ENCODE measurements around the gene ADA.
"Not testable (repeated sequence)": the region's sequence is repeated elsewhere in the genome, so short reads cannot be mapped to it uniquely, and the experiment has no call there.

ADA gene

DNA sequence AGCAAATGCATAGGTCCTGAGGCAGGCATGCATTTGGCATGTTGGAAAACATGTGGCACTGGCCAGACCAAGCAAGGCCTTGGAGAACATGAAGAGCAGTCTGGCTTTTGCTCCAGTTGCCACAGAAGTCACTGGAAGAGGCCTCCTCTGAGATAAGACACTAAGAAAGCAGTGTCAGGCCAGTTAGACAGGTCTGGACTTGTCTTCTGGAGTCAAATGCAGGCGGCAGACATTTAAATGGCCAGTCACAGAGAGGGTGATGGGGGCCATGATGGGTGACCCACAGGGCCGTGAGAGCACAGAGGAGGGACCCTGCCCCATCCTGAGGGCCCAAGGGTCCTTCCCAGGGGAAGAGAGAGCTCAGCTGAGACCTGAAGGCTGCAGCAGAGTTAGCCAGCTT is 26.7 kb upstream of the ADA start:
- no peak for DNase-seq

DNA sequence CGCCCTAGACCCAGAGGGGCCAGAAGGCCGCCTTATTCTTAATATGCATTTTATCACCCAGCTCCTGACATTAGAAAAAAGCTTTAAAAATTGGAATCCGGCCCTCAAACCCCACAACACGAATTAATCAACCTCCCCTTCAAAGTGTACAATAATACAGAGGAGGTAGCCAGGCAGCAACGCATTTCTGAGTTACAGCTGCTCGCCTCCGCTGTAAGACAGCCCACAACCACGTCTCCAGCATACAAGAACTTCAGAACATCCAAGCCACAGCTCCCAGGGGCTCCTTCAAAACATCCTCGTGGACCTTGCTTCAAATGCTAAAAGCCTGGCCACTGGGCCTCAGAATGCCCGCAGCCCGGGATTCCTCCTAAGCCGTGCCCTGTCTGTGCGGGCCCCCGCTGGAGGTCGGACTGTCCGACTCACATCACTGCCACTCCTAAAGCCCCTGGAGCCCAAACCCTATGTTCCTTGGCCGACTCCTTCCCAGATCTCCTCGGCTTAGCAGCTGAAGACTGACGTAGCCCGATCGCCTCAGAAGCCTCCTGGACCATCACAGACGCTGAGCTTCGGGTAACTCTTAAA is 20.9 kb upstream of the ADA start:
- not testable (repeated sequence) for DNase-seq

DNA sequence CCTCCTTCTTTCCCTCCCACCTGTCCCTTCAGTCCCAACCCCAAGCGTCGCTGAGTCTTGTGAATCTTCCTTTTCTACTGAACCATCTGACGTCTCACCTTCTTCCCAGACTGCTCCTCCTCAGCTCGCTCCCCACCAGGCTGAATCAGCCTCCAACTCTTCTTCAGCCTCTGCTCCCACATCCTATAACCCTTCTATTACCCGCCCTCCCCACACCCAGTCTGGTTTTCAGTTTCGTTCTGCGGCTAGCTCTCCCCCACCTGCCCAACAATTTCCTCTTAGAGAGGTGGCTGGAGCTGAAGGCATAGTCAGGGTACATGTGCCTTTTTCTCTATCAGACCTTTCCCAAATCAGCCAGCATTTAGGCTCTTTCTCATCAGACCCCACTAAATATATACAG is 20.0 kb upstream of the ADA start:
- not testable (repeated sequence) for DNase-seq

DNA sequence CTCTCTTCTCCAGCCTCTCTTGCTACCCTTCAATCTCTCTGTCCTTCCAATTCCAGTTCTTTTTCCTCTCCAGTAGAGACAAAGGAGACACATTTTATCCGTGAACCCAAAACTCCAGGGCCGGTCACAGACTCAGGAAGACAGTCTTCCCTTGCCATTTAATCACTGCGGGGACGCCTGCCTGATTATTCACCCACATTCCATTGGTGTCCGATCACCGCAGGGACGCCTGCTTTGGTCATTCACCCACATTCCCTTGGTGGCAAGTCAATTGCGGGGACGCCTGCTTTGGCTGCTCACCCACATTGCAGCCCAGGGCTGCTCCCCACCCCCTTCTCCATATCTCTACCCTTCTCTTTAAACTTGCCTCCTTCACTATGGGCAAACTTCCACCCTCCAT is 19.4 kb upstream of the ADA start:
- DNase-seq = not testable (repeated sequence)

DNA sequence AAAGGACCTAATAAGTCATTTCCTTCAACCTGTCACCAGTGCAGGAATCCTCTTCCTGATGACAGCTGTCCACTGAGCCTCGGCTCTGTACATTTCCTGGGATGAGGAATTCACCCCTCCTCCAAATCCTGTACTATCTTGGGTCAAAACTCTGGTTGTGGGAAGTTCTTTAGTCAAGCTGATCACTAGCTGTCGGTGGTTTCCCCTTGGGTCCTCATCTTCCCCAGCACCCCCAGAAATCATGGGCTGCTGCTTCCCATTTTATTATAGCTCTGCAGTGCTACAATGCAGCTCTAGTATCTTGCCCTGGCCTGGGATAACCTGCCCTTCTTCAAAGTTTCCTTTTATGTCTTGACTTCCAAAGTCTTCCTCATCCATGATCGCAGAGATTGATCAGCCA is 14.6 kb upstream of the ADA start:
- no peak for DNase-seq

DNA sequence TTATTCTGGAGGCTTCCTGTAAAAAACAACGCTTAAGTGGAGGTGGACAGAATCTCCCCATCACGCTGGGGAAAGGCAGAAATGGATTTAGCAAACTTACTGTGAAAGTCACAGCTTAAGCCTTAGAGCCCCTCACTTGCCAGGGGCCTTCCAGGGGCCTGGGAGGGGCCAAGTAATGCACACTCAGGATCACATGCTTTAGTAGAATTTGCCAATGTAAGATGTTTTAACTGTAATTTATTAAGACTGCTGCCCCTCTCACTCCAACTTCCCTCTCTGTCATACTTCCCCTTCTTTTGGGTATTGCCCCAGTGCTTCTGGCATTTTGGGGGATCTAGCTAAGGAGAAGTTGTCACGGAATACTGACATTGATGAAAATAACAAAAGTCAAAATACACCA is 12.6 kb upstream of the ADA start:
- no peak for DNase-seq

DNA sequence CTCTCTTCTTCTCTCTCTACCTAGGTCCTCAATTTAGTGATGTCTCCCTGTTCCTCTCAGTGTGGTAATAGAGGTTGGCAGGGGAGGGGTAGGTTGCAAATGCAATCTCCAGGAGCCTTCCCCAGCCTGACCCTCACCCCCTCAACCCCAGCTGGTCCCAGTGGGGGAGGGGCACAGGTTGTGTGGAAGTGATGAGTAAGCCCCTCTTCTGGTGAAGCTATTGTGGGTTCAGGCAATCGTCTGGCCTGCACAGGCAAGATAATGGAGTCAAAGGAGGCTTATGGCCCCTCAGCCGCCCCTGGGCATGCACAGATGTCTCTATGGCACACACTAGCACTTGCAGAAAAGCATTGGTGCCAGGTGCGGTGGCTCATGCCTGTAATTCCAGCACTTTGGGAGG is 10.8 kb upstream of the ADA start:
- no peak for DNase-seq

DNA sequence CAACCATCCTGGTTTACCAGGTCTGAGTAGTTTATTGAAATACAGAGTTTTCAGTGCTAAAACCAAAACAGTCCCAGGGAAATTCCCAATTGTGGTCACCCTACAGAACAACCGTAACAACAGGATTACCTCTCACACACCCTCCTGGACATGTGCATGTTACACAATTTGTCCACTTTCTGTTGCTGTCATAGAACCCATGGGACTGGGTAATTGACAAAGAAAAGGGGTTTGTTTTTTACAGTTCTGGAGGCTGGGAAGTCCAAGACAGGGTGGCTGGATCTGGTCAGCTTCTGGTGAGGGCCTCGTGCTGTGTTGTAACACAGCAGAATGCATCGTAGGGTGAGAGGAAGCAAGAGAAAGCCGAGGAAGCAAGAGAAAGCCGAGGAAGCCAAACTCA is 9.1 kb upstream of the ADA start:
- no peak for DNase-seq

DNA sequence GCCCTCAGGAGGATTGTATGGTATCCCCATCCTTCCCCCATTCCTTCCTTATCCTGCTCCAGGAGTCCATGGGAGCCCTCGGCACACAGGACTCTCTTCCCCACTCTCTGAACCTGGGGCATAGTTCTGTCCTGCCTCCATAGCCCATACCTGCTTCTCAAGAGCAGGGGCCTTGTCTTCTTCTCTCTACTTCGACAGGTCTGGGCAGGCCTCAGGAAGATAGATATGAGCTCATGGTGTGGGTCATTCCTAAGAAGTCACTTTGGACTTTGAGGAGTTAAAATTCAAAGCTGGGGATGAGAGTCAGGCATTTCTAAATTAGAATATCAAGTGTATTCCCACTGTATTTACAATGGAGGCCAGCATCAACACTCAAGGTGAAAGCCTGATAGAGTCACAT is 8.4 kb upstream of the ADA start:
- no peak for DNase-seq

DNA sequence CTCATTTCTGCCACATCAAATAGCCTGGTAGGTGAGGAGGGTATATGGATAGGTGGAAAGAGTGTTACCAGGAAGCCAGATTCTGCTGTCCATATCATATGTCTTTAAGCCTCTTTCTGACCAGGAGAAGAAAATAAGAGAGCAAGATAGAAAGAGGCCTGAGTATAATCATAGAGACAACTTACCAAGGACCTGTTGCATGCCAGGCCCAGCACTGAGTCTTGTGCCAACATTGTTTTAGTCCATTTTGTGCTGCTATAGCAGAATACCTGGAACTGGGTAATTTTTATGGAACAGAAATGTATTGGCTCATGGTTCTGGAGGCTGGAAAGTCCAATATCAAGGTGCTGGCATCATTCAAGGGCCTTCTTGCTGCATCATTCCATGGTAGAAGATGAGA is 7.3 kb upstream of the ADA start:
- no peak for DNase-seq

DNA sequence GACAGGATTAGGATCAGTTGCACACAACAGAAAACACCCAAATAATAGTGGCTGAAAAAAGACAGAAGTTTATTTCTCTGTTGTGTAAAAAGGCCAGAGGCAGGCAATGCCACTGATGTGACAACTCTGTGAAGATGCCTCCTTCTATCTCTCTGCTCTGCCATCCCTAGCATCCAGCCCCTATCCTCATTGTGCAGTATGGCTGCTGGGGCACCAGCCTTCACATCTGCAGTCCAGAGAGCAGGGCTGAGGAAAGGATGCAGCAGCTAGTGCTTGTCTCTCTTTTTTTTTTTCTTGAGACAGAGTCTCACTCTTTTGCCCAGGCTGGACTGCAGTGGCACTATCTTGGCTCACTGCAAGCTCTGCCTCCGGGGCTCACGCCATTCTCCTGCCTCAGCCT is 6.4 kb upstream of the ADA start:
- DNase-seq = no peak

DNA sequence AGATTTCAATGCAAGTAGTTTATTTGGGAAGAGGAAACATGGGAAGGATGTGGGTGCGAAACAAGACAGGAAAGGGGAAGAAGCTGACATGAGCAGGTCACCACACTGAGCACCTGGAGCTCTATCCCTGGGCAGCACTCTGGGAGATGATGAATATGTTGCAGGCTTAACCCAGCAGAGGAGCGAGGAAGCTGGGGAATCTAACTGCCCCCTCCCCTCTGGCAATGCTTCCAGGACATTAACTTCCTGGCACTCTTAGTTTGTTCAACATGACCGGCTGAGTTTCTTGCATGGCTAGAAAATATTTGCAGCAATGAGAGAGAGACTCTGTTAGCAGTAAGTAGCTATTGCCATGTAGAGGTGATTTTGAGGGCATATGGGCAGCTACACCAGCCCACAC is 4.9 kb upstream of the ADA start:
- no peak for DNase-seq

DNA sequence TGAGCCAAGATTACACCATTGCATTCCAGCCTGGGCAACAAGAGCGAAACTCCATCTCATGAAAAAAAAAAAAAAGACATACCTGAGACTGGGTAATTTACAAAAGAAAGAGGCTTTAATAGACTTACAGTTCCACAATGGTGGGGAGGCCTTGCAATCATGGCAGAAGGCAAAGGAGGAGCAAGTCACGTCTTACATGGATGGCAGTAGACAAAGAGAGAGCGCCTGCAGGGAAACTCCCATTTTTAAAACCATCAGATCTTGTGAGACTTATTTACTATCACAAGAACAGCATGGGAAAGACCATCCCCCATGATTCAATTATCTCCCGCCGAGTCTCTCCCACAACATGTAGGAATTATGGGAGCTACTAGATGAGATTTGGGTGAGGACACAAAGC is 2.7 kb upstream of the ADA start:
- DNase-seq = not testable (repeated sequence)

DNA sequence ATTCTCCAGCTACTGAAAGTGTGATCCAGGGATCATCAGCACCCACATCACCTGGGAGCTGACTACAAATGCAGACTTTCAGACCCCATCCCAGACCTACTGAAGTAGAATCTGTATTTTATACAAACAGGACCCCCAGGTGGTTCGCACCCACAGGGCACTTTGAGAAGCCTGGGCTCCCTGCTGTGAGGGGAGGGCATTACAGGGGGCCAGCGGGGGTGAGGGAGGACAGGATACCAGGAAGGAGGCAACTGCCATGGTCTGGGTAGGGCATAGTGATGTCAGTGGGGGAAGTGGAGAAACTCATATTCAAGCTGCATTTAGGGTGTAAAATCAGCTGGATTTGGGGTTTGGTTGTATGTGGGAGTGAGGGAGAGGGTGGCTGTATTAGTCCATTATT is 2.0 kb upstream of the ADA start:
- no peak for DNase-seq

DNA sequence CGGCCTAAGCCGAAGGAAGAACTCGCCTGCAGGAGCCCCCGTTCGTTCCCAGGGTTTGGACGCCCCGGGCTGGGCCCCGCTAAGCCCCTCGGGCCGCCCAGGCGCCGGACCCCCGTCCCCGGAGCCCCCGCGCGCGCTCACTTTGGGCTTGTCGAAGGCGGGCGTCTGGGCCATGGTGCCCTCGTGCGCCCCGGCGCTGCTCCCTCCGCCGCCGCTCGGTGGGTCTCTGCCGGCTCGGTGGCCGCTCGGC is 140 bp downstream of the ADA start:
- no peak for DNase-seq

DNA sequence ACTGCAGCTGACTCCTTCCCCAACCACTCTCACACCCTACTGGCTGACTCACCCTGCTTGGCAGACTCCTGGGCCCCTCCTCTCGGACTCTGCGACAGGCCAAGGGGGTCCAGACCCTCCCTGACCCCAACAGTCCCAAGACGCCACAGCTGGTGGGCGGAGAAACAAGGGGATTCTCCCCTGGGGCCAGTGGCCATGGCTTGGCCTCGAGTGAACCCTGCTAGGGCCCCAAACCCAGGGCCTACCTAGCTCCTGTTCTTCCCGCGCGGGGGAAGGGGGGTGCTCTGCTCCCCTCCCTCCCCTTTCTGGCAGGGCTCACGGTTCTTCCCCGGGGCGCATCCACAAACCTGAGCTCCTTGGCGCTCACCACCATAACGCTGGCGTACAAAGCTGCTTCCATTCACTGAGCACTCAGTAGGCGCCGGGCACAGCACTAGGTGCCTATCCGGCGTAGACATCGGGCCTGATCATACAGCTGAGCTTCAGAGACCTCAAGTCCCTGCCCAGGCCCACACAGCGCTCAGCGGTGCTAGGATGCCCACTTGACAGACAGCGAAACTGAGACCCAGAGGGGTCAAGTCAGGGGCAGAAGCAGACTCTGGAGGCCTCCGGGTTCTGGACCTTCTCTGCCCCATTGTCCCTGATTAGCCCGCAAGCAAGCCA is 597 bp downstream of the ADA start:
- no peak for DNase-seq

DNA sequence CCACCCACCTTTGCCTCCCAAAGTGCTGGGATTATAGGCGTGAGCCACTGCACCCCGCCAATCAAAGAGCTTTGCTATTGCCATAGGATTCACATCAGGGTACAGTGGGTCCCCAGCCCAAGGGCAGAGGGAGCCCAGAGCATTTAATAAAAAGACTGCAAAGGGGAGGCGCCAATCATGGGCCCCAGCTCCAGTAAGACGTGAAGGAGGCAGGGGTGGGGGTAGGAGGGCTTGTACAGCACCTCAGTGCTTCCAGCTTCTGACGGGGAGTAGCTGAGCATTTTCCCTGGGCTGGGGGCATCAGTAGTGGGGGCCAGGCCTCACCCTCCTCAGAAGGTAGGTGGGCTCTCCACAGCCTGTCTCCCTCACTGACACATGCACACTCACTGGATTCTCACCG is 1.5 kb downstream of the ADA start:
- DNase-seq = no peak

DNA sequence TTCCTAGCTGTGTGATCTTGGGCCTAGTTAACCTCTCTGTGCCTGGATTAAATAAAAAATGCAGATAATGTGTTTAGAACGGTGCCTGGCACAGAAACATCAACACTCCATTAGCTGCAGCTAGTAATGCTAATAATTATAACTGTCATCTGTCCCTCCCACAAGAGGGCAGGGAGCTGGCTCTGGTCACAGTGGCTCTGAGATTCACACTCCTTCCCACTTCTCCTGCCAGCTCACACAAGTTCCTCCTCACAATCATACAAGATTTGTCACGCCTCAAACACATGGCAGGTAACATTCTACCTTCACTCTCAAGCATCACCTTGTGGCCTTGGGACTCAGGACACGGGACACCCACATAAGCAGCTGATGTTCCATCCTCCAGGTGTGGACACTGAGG is 2.4 kb downstream of the ADA start:
- DNase-seq = no peak

DNA sequence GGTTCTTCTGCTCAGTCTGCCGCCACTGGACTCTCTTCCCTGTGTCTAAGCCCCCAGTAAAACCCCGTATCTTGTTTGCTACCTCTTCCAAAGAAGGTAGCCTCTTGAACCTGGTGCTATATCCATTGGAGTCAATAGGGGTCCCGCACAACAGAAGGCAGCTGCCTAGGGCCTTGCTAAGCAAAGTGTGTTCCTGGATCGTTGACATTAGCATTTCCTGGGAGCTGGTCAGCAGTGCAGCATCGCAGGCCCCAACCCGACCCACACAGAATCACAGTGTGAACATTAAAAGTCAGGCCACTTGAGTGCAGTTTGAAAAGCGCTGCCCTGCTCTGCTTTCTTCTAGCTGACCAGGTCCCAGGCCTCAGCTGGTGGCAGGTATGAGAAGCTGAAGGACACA is 2.9 kb downstream of the ADA start:
- no peak for DNase-seq

DNA sequence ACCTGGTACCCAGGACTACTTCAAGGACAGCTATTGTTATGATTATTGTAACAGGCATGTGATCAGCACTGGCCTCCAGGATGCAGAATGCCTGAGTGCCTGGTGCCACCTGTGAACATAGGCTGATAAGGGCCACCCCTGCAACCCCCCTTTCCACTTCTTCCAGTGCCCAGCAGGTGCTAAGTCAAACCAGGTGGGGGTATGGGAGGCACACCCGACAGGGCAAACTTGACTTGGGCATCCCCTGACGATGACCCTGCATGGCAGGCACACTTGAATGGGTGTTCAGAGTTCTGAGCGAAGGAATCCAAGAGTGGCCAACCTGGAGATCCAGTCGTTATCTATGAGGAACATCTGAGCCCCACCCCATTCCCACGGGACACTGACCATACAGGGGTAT is 3.4 kb downstream of the ADA start:
- no peak for DNase-seq

DNA sequence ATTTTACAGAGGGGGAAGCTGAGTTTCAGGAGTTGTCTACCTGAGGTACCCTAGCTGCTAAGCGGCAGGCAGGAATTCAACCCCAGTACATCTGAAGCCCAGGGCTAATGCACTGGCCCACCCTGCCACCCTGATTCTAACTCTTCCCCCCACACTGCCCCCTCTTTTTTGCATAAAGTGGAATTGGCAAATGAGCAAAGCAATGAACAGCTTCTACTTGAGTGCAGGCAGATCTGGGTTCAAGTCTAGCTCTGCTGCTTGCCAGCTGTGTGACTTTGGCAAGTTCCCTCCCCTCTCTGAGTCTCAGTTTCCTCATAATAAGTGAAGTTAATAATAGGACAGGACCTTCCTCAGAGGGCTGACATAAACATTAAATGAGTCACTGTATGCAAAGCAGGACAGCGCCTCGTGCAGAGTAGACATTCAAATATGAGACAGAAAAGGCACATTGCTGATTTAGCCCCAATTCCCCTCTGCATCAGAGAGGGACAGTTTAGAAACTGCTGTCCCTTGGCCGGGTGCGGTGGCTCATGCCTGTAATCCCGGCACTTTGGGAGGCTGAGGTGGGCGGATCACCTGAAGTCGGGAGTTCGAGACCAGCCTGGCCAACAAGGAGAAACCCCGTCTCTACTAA is 4.7 kb downstream of the ADA start:
- no peak for DNase-seq

DNA sequence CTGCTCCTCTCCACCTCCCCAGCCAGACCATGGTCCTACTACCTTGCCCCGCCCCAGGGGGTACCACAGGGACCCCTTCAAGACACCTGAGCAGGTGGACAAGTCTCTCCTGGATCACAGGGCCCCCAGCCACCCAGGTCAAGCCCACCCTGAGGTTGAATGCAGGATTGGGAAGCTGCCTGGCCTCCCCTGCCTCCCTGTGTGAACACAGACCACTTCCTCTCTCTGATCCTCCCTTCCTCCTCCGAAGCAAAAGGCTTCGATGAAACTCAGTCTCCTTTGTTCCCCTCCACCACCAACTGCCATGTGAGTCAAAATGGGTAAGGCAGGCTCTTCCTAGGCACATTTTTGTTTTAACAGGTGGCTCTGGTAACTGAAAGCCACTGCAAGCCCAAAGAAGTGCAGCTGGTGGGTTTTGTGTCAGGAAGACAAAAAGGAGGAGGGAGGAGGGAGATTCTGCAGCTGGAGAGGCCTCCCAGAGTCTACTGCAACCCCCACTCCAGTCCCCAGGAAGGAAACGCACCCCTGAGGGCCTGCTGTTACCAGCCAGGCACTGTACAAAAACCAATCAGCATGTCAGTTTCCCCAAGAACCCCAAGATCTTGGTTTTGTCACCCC is 5.4 kb downstream of the ADA start:
- no peak for DNase-seq

DNA sequence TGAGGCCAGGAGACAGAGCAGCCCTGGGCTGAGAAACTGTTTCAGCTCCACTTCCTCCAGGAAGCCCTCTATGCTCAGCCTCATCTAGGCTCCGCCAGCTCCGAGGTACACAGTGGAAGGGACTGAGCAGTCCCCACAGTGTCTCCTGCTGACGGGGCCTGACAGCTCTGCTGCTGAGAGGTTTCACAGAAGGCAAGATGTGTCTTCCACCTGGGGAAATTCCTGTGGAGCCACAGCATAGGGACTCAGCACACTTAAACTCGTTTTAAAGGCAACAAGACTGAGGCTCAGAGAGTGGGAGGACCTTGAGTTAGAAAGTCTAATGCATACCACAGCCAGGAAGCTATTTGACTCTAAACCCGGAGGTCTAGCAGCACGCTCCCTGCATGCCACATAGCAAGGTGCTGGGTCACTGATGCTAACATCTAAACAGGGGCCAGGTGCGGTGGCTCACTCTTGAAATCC is 6.8 kb downstream of the ADA start:
- no peak for DNase-seq

DNA sequence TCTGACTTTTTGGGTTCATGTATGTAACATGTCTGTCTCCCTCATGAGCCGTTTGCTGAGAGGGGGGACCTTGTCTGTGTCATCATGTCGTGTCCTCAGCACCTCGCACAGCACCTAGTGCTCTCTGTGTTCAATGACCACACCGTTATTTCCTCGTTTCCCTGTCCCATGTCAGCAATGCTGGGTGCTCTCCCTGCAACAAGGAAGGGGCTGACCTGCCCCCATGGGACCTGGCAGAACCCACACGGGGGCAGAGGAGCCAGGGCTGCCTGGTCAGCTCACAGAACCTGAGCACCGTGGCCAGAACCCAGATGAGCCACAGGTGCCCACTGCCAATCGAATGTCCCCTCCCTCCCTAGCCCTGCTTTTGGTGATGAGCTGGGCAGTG is 7.3 kb downstream of the ADA start:
- no peak for DNase-seq

All from NCI-H1436 (cell line).